Activated T-helper 1 cell treated with anti-CD3 and anti-CD28 coated beads, Interleukin-12 subunit alpha, Interleukin-12 subunit beta, Interleukin-2, Interleukin-4 antibody, amounts not matched to agents 30 ng/mL and 10 ng/mL and 1 ng/mL, durations not matched to agents 14 hours and 24 hours and 36 hours (primary cell): Measurements from ENCODE around the gene FBXW4. TPM values are rescaled to one million over a fixed set of nuclear protein-coding genes. Genes with fewer than 3 reads are reported as not detected.
A peak's percentile ranks its signal among the peaks of the same experiment; 100 is the strongest.

ENCODE experiments used
- DNase-seq: peaks from one replicate; pipeline ENCODE4 v3.0.0; 2021; ENCODE audit warnings: low spot score
- H3K27ac Mint-ChIP-seq: one replicate; pipeline ENCODE4 v1.8.0; 2021; ENCODE audit warnings: mild to moderate bottlenecking, mixed read lengths
- H3K27me3 Mint-ChIP-seq: one replicate; pipeline ENCODE4 v1.8.0; 2022; ENCODE audit warnings: mild to moderate bottlenecking, moderate library complexity, mixed read lengths; ENCODE audit not compliant: insufficient read depth
- H3K36me3 Mint-ChIP-seq: one replicate; pipeline ENCODE4 v1.8.0; 2021; ENCODE audit warnings: low read depth, mixed read lengths
- H3K4me1 Mint-ChIP-seq: one replicate; pipeline ENCODE4 v1.8.0; 2021; ENCODE audit warnings: low read depth, mixed read lengths
- H3K4me3 Mint-ChIP-seq: one replicate; pipeline ENCODE4 v1.8.0; 2021; ENCODE audit warnings: mild to moderate bottlenecking, moderate library complexity, mixed read lengths
- H3K9me3 Mint-ChIP-seq: one replicate; pipeline ENCODE4 v1.8.0; 2021; ENCODE audit warnings: mixed read lengths
- intact Hi-C: fragments of 100-400 bp; cut with micrococcal nuclease; formaldehyde crosslinking; loops from one replicate; pipeline ENCODE4 v1.15.1; 2024
- total RNA-seq: library from RNA; stranded (reverse); gene quantifications from 2 replicates; pipeline ENCODE4 v1.2.3, GENCODE V29; 2022

FBXW4 gene
- total RNA-seq, 1 donor from 2014 or later, result 29.2 TPM

- Mint-ChIP-seq H3K27me3 (peaks cover 22% of the 10 kb centered on the region), H3K36me3 (no peaks in the 10 kb centered on the region), H3K4me1 (peaks cover 9% of the 10 kb centered on the region), H3K27ac (peak overlapping the region; percentile 87), H3K9me3 (no peaks in the 10 kb centered on the region), H3K4me3 (no peak overlapping the region)
- intact Hi-C loops, result loop anchor here (2.0 kb wide), 1 partner anchor 14 kb away; no protein-coding TSS in a partner anchor
- no peak for DNase-seq
These were observed 22.1 kb upstream of the FBXW4 start for GRCh38 chr10:101716891-101717659.

- H3K36me3 Mint-ChIP-seq, result no peaks in the 10 kb centered on the region
- H3K27ac Mint-ChIP-seq, result no peak overlapping the region
- H3K4me3 Mint-ChIP-seq, result no peak overlapping the region
- intact Hi-C loops, result no loop called here
- no peak for DNase-seq
- no peaks in the 10 kb centered on the region for H3K9me3 Mint-ChIP-seq
- peaks cover 32% of the 10 kb centered on the region for H3K27me3 Mint-ChIP-seq
- H3K4me1 Mint-ChIP-seq, result peaks cover 30% of the 10 kb centered on the region
These were observed 18.0 kb upstream of the FBXW4 start for GRCh38 chr10:101712997-101713396.

- intact Hi-C loops, result no loop called here
- no peak for DNase-seq
- Mint-ChIP-seq H3K27ac (no peak overlapping the region), H3K4me1 (peaks cover 28% of the 10 kb centered on the region), H3K9me3 (no peaks in the 10 kb centered on the region), H3K27me3 (peaks cover 48% of the 10 kb centered on the region), H3K4me3 (no peak overlapping the region), H3K36me3 (no peaks in the 10 kb centered on the region)
These were observed 15.8 kb upstream of the FBXW4 start for GRCh38 chr10:101710793-101711192.

- Mint-ChIP-seq H3K9me3 (no peaks in the 10 kb centered on the region), H3K4me3 (no peak overlapping the region), H3K27ac (no peak overlapping the region), H3K27me3 (peaks cover 50% of the 10 kb centered on the region), H3K4me1 (peaks cover 28% of the 10 kb centered on the region), H3K36me3 (no peaks in the 10 kb centered on the region)
- no peak for DNase-seq
- intact Hi-C loops, result no loop called here
These were observed 15.2 kb upstream of the FBXW4 start for GRCh38 chr10:101710059-101710695.

GRCh38 chr10:101709359-101710058 is 14.5 kb upstream of the FBXW4 start:
- no peak for DNase-seq
- intact Hi-C loops, result loop anchor here (2.0 to 10.0 kb wide), 2 partner anchors 15 to 325 kb away; partner anchors contain the start of gene FBXW4
- Mint-ChIP-seq H3K27ac (no peak overlapping the region), H3K9me3 (no peaks in the 10 kb centered on the region), H3K36me3 (no peaks in the 10 kb centered on the region), H3K27me3 (peaks cover 50% of the 10 kb centered on the region), H3K4me1 (peaks cover 31% of the 10 kb centered on the region), H3K4me3 (no peak overlapping the region)

- Mint-ChIP-seq H3K4me3 (no peak overlapping the region), H3K4me1 (peaks cover 37% of the 10 kb centered on the region), H3K36me3 (no peaks in the 10 kb centered on the region), H3K27ac (no peak overlapping the region), H3K9me3 (no peaks in the 10 kb centered on the region), H3K27me3 (peaks cover 47% of the 10 kb centered on the region)
- intact Hi-C loops, result loop anchor here (2.0 to 10.0 kb wide), 2 partner anchors 14 to 324 kb away; partner anchors contain the start of gene FBXW4
- DNase-seq, result no peak
These were observed 13.9 kb upstream of the FBXW4 start for GRCh38 chr10:101708870-101709269.

- Mint-ChIP-seq H3K27me3 (peaks cover 47% of the 10 kb centered on the region), H3K4me1 (peaks cover 45% of the 10 kb centered on the region), H3K4me3 (peak overlapping the region; percentile 15), H3K9me3 (no peaks in the 10 kb centered on the region), H3K27ac (no peak overlapping the region), H3K36me3 (no peaks in the 10 kb centered on the region)
- no peak for DNase-seq
- intact Hi-C loops, result loop anchor here (2.0 to 10.0 kb wide), 2 partner anchors 13 to 323 kb away; partner anchors contain the start of gene FBXW4
These were observed 13.1 kb upstream of the FBXW4 start for GRCh38 chr10:101708073-101708472.

- DNase-seq, result no peak
- Mint-ChIP-seq H3K27me3 (peaks cover 38% of the 10 kb centered on the region), H3K4me3 (no peak overlapping the region), H3K4me1 (peaks cover 51% of the 10 kb centered on the region), H3K9me3 (no peaks in the 10 kb centered on the region), H3K36me3 (peaks cover 11% of the 10 kb centered on the region), H3K27ac (no peak overlapping the region)
- intact Hi-C loops, result loop anchor here (5.0 to 10.0 kb wide), 3 partner anchors 102 to 320 kb away; partner anchors contain the start of gene OGA
These were observed 9.4 kb upstream of the FBXW4 start for GRCh38 chr10:101704331-101704730.

GRCh38 chr10:101696632-101697031 is 1.7 kb upstream of the FBXW4 start:
- DNase-seq, result no peak
- Mint-ChIP-seq H3K4me1 (peaks cover 29% of the 10 kb centered on the region), H3K4me3 (peak overlapping the region; percentile 55), H3K27ac (no peak overlapping the region), H3K36me3 (peaks cover 15% of the 10 kb centered on the region), H3K27me3 (no peaks in the 10 kb centered on the region), H3K9me3 (no peaks in the 10 kb centered on the region)
- intact Hi-C loops, result loop anchor here (10.0 kb wide), 2 partner anchors 342 to 1322 kb away; partner anchors contain the start of gene BTRC

- Mint-ChIP-seq H3K36me3 (peaks cover 20% of the 10 kb centered on the region), H3K27ac (peak overlapping the region; percentile 81), H3K4me1 (peaks cover 34% of the 10 kb centered on the region), H3K9me3 (no peaks in the 10 kb centered on the region), H3K4me3 (peak overlapping the region; percentile 81), H3K27me3 (no peaks in the 10 kb centered on the region)
- intact Hi-C loops, result loop anchor here (1.0 to 10.0 kb wide), 6 partner anchors 8 to 1321 kb away; partner anchors contain the start of genes BTRC, DPCD and POLL
- no peak for DNase-seq
These were observed 477 bp upstream of the FBXW4 start for GRCh38 chr10:101695404-101695890.

GRCh38 chr10:101693978-101694673 is 844 bp downstream of the FBXW4 start:
- Mint-ChIP-seq H3K4me1 (peaks cover 41% of the 10 kb centered on the region), H3K27me3 (no peaks in the 10 kb centered on the region), H3K27ac (peak overlapping the region; percentile 98), H3K9me3 (no peaks in the 10 kb centered on the region), H3K4me3 (peak overlapping the region; percentile 93), H3K36me3 (peaks cover 20% of the 10 kb centered on the region)
- DNase-seq, result peak; percentile 70
- intact Hi-C loops, result loop anchor here (2.0 to 10.0 kb wide), 5 partner anchors 15 to 1319 kb away; partner anchors contain the start of genes BTRC, DPCD and POLL

- DNase-seq, result peak; percentile 5
- H3K9me3 Mint-ChIP-seq, result no peaks in the 10 kb centered on the region
- H3K36me3 Mint-ChIP-seq, result peaks cover 20% of the 10 kb centered on the region
- H3K27ac Mint-ChIP-seq, result peak overlapping the region; percentile 98
- H3K4me1 Mint-ChIP-seq, result peaks cover 44% of the 10 kb centered on the region
- peak overlapping the region; percentile 93 for H3K4me3 Mint-ChIP-seq
- no peaks in the 10 kb centered on the region for H3K27me3 Mint-ChIP-seq
- intact Hi-C loops, result loop anchor here (10.0 kb wide), 2 partner anchors 339 to 1319 kb away; partner anchors contain the start of gene BTRC
These were observed 1.4 kb downstream of the FBXW4 start for GRCh38 chr10:101693651-101693977.
